A549 (cell line): ENCODE data around the gene PRSS8. TPM values are rescaled to one million over a fixed set of nuclear protein-coding genes. Genes with fewer than 3 reads are reported as not detected.

ENCODE experiments used
- ATAC-seq, 2 experiments: fragments of 200-7000 bp in 1 of 2; fragments of >200 bp in 1 of 2; cut with Nextera tagmentation in 1 of 2; cut with Tn5 transposase in 1 of 2; 3 replicates each; pipeline versions ENCODE4 v1.8.0 to v1.9.1; 2018 to 2020; ENCODE audit warnings: mild to moderate bottlenecking in 1 of 2, moderate library complexity in 1 of 2
- CTCF ChIA-PET: fragments of 300-600 bp; sonication (Branson Sonifier 250); formaldehyde crosslinking; extraction: SDS; loops from one replicate; lab custom pipeline; 2021; ENCODE audit warnings: antibody characterized with exemption, inconsistent platforms; lab: Yijun Ruan, JAX
- POLR2A ChIA-PET: fragments of 350-600 bp; formaldehyde crosslinking; extraction: SDS; loops from one replicate; lab custom pipeline; 2021; ENCODE audit warnings: antibody characterized with exemption, inconsistent platforms; lab: Yijun Ruan, JAX
- DNase-seq, 2 experiments: peaks; one replicate each; pipeline versions ENCODE4 v3.0.0 to v3.0.0-alpha.2; 2011 to 2016; ENCODE audit warnings: low read depth in 1 of 2, low spot score in 1 of 2
- FAIRE-seq: peaks from 2 replicates; lab custom pipeline; 2011; peaks lifted over from hg19 to GRCh38; lab: Jason Lieb, UNC
- H3K27ac ChIP-seq, 2 experiments: fragments of >200 bp; sonication (Bioruptor Twin); formaldehyde crosslinking; 3 replicates each; pipeline ENCODE4 v1.5.1; 2016 to 2017
- H3K4me1 ChIP-seq: fragments of >200 bp; sonication (Bioruptor Twin); formaldehyde crosslinking; 3 replicates; pipeline ENCODE4 v1.6.1; 2016
- H3K4me2 ChIP-seq: fragments of >200 bp; sonication (Bioruptor Twin); formaldehyde crosslinking; 3 replicates; pipeline ENCODE4 v1.6.1; 2016
- H3K4me3 ChIP-seq: fragments of >200 bp; sonication (Bioruptor Twin); formaldehyde crosslinking; 3 replicates; pipeline ENCODE4 v1.5.1; 2016
- H3K9me3 ChIP-seq: fragments of >200 bp; sonication (Bioruptor Twin); formaldehyde crosslinking; 3 replicates; pipeline ENCODE4 v1.6.1; 2016
- CEBPB ChIP-seq, 2 experiments: fragments of >200 bp in 1 of 2; sonication (Bioruptor Twin) in 1 of 2; formaldehyde crosslinking in 1 of 2; IDR thresholded peaks; 2 replicates each; pipeline ENCODE4 v1.6.1; 2012 to 2016
- ESRRA ChIP-seq: fragments of 150-350 bp; IDR thresholded peaks from 2 replicates; pipeline ENCODE4 v1.6.1; 2014; ENCODE audit warnings: mild to moderate bottlenecking, low read length, borderline replicate concordance
- FOXS1 ChIP-seq: fragments of 250-450 bp; sonication (Bioruptor Pico); IDR thresholded peaks from 2 replicates; pipeline ENCODE4 v1.5.0; 2020; ENCODE audit warnings: mild to moderate bottlenecking, moderate library complexity
- NFE2L2 ChIP-seq: fragments of 150-350 bp; conservative IDR thresholded peaks from 2 replicates; pipeline ENCODE4 v1.6.1; 2014; ENCODE audit warnings: low read length
- NPAS2 ChIP-seq: fragments of 250-450 bp; sonication (Bioruptor Pico); IDR thresholded peaks from 2 replicates; pipeline ENCODE4 v1.8.0; 2022; ENCODE audit warnings: mild to moderate bottlenecking, moderate library complexity, borderline replicate concordance
- RAD21 ChIP-seq, 2 experiments: fragments of >200 bp in 1 of 2; sonication (Bioruptor Twin) in 1 of 2; formaldehyde crosslinking in 1 of 2; IDR thresholded peaks in 1 of 2; conservative IDR thresholded peaks in 1 of 2; 2 replicates in 1 of 2; 3 replicates in 1 of 2; pipeline ENCODE4 v1.6.1; 2012 to 2018; ENCODE audit warnings: inconsistent platforms in 1 of 2
- RCOR1 ChIP-seq: fragments of 150-350 bp; IDR thresholded peaks from 2 replicates; pipeline ENCODE4 v1.6.1; 2014; ENCODE audit warnings: antibody characterized with exemption, low read length, low read depth
- RFX5 ChIP-seq: fragments of 450-650 bp; IDR thresholded peaks from 2 replicates; pipeline ENCODE4 v1.7.1; 2014; ENCODE audit warnings: antibody characterized with exemption, mild to moderate bottlenecking, moderate library complexity
- RNF2 ChIP-seq: fragments of 200-600 bp; sonication (generic); IDR thresholded peaks from 2 replicates; pipeline ENCODE4 v1.6.1; 2016; ENCODE audit warnings: low read depth, mild to moderate bottlenecking, antibody characterized with exemption, moderate library complexity, borderline replicate concordance
- SREBF2 ChIP-seq: fragments of 450-650 bp; IDR thresholded peaks from 2 replicates; pipeline ENCODE4 v1.6.1; 2014; ENCODE audit warnings: mild to moderate bottlenecking, moderate library complexity
- ZFP36 ChIP-seq: fragments of 450-650 bp; IDR thresholded peaks from 2 replicates; pipeline ENCODE4 v1.6.1; 2014; ENCODE audit warnings: borderline replicate concordance; ENCODE audit not compliant: partially characterized antibody
- ZNF302 ChIP-seq: fragments of 250-450 bp; sonication (Bioruptor Pico); IDR thresholded peaks from 2 replicates; pipeline ENCODE4 v1.9.0; 2021; ENCODE audit warnings: inconsistent platforms, mild to moderate bottlenecking, moderate library complexity
- WGBS: methylation state at CpG from one replicate; pipeline ENCODE4 v1.1.6; 2017; ENCODE audit errors: missing lambda C conversion rate; 5-methylcytosine and 5-hydroxymethylcytosine counted together
- polyA plus RNA-seq, 4 experiments: library from polyadenylated mRNA; depleted of rRNA in 3 of 4; stranded (reverse); fragments of >200 nt; fragmentation: RNase III in 1 of 4; extraction: RNeasy Plus Mini Kit Qiagen cat#74134 plus additional on column Dnase treatment in 1 of 4; gene quantifications; 2 replicates in 3 of 4; 3 replicates in 1 of 4; pipeline ENCODE4 v1.2.3, GENCODE V29; 2011 to 2017
- TF ChIP-seq, protein P1 (sequence below): fragments of 250-450 bp; sonication (Bioruptor Pico); IDR thresholded peaks from 2 replicates; pipeline ENCODE4 v1.5.0; 2021; ENCODE audit warnings: mild to moderate bottlenecking, moderate library complexity, borderline replicate concordance
- TF ChIP-seq, protein P2 (sequence below): IDR thresholded peaks from 2 replicates; pipeline ENCODE4 v1.6.1; 2012

Gene PRSS8
- polyA plus RNA-seq, 2 of the 4 experiments (the other 2 are of a cell fraction) = 0.08 to 0.09 TPM

- no peak for DNase-seq
- FAIRE-seq = no peak
- ATAC-seq = no peak
- 90% methylated on average over 5 of the region's 5 CpGs for WGBS
- Histone ChIP-seq H3K4me3 (no peak overlapping the region), H3K27ac (no peak overlapping the region; a peak in 1 of 6 replicates), H3K4me1 (peaks cover 14% of the 10 kb centered on the region; the same call in 2 of the 3 replicates), H3K4me2 (no peak overlapping the region), H3K9me3 (no peaks in the 10 kb centered on the region)
- ChIA-PET POLR2A (interaction anchor here (1.1 kb wide), 1 partner anchor 29 kb away, joined by 3 read pairs; no protein-coding TSS in a partner anchor), CTCF (interaction anchor here (1.1 to 20.3 kb wide), 5 partner anchors 11 to 329 kb away, joined by 3 to 166 read pairs (median 7); partner anchors contain the start of gene ZNF843)
- TF ChIP-seq RAD21 (conservative IDR thresholded peaks at IDR 0.05 in 1 of 2, IDR thresholded peaks at IDR 0.05 in 1 of 2) = no peak
- TF ChIP-seq ZNF302 = no peak
- no peak for TF ChIP-seq CEBPB (IDR thresholded peaks at IDR 0.05)
- TF ChIP-seq RNF2 = no peak
- no peak for TF ChIP-seq NFE2L2
- TF ChIP-seq ESRRA = no peak
- TF ChIP-seq, protein P1, sequence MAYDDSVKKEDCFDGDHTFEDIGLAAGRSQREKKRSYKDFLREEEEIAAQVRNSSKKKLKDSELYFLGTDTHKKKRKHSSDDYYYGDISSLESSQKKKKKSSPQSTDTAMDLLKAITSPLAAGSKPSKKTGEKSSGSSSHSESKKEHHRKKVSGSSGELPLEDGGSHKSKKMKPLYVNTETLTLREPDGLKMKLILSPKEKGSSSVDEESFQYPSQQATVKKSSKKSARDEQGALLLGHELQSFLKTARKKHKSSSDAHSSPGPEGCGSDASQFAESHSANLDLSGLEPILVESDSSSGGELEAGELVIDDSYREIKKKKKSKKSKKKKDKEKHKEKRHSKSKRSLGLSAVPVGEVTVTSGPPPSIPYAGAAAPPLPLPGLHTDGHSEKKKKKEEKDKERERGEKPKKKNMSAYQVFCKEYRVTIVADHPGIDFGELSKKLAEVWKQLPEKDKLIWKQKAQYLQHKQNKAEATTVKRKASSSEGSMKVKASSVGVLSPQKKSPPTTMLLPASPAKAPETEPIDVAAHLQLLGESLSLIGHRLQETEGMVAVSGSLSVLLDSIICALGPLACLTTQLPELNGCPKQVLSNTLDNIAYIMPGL (CRISPR knock-in tag) = no peak
- no peak for TF ChIP-seq ZFP36
- no peak for TF ChIP-seq SREBF2
- TF ChIP-seq NPAS2 (CRISPR knock-in tag) = no peak
- TF ChIP-seq RCOR1 = no peak
- TF ChIP-seq, all 56 proteins: peak for 0
These were observed 22.1 kb downstream of the PRSS8 start for GRCh38 chr16:31113121-31114120.

DNA sequence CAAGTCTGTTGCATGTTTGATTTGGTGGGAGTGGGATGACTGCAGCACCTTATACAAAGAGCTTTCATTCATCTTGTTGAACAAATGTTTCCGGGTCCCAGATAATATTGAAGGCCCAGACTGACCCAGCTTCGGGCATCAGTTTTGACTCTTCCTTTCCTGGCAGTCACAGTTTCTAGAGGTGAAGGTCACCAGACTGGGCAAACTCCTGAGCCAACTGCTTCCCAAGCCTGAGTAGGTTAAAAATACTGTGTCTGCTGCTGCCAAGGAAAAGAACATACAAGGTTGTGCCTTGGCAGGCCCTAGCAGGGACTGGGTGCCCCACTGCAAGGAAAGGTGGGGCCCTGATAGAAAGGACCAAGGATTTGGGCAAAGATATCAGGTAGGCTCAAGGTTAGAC lies 22.8 kb downstream of the PRSS8 start:
- POLR2A ChIA-PET = interaction anchor here (1.1 kb wide), 1 partner anchor 29 kb away, joined by 3 read pairs; no protein-coding TSS in a partner anchor

More for the DNA sequence above, 22.8 kb downstream of the PRSS8 start:
- TF ChIP-seq, protein P1 (CRISPR knock-in tag) = no peak
- TF ChIP-seq FOXS1 (no peak), RFX5 (no peak), CEBPB (IDR thresholded peaks at IDR 0.05) (no peak)
- TF ChIP-seq, protein P2, sequence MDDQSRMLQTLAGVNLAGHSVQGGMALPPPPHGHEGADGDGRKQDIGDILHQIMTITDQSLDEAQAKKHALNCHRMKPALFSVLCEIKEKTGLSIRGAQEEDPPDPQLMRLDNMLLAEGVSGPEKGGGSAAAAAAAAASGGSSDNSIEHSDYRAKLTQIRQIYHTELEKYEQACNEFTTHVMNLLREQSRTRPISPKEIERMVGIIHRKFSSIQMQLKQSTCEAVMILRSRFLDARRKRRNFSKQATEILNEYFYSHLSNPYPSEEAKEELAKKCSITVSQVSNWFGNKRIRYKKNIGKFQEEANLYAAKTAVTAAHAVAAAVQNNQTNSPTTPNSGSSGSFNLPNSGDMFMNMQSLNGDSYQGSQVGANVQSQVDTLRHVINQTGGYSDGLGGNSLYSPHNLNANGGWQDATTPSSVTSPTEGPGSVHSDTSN = no peak
- Histone ChIP-seq H3K4me1 (peaks cover 14% of the 10 kb centered on the region; the same call in 2 of the 3 replicates), H3K4me3 (no peak overlapping the region), H3K27ac (no peak overlapping the region), H3K9me3 (no peaks in the 10 kb centered on the region), H3K4me2 (no peak overlapping the region)
- FAIRE-seq (no peak), DNase-seq (no peak), ATAC-seq (no peak)
- WGBS = 100% methylated on average over 2 of the region's 2 CpGs
- CTCF ChIA-PET = interaction anchor here (1.9 to 20.3 kb wide), 3 partner anchors 11 to 330 kb away, joined by 7 to 166 read pairs (median 12); partner anchors contain the start of gene ZNF843
